Bronchial epithelial cell (primary cell): ENCODE results near the gene HECW1. TPM values are rescaled to one million over a fixed set of nuclear protein-coding genes. Genes with fewer than 3 reads are reported as not detected.
"Not testable (repeated sequence)": the region's sequence is repeated elsewhere in the genome, so short reads cannot be mapped to it uniquely, and the experiment has no call there.

Source experiments
- DNase-seq: peaks from one replicate; pipeline ENCODE4 v3.0.0-alpha.2; 2010; ENCODE audit warnings: low read depth
- FAIRE-seq: peaks from 2 replicates; lab custom pipeline; 2011; peaks lifted over from hg19 to GRCh38; lab: Jason Lieb, UNC
- H3K27me3 ChIP-seq: 2 replicates; pipeline ENCODE4 v1.5.1; 2011; ENCODE audit warnings: low read length; ENCODE audit not compliant: control insufficient read depth, insufficient read depth
- H3K36me3 ChIP-seq: 2 replicates; pipeline ENCODE4 v1.5.1; 2011; ENCODE audit warnings: low read length; ENCODE audit not compliant: control insufficient read depth, insufficient read depth
- H3K4me3 ChIP-seq: 2 replicates; pipeline ENCODE4 v1.5.1; 2011; ENCODE audit warnings: mild to moderate bottlenecking, low read depth, low read length, control low read depth
- total RNA-seq: library from RNA; depleted of rRNA; stranded (reverse); fragments of >200 nt; gene quantifications from 2 replicates; pipeline ENCODE4 v1.2.1, GENCODE V29; 2014
- TF ChIP-seq, protein P1 (sequence below): IDR thresholded peaks from 2 replicates; pipeline ENCODE4 v1.5.1; 2011; ENCODE audit warnings: mild to moderate bottlenecking, moderate library complexity, low read length, control low read depth, inconsistent platforms; ENCODE audit not compliant: insufficient read depth, severe bottlenecking

Gene HECW1
- total RNA-seq, 1 donor from 2014 or later = under 0.01 TPM

DNA sequence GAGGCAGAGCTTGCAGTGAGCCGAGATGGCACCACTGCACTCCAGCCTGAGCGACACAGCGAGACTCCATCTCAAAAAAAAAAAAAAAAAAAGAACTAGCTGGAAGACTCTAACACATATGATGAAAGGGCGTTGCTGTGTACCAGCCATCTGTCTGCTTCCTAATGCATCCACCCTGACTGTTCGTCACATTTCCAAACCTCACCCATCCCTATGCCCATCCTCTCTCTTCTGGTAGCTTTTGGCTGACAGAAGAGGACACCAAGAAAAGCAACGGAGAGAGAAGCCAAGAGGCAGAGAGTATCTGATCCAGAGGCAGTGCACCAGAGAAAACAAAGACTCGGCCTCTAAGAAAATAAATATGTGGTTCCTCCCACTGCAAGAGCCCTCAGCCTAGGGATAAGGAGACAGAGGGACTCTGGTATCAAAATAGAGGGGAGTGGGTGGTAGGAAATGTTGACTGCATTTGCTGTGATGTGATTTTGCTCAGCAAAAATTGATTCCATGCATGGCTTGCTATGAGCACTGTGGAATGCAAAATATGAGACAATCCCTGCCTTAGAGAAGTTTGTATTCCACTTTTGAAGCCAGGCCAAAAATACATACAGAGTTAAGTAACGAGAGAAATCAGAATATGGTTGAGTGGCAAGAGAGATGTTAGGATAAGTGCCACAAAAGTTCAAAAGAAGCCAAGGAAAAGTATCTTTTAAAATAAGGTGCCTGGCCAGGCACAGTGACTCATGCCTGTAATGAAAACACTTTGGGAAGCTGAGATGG, 369.6 kb downstream of the HECW1 start:
- Histone ChIP-seq H3K36me3 (no peaks in the 10 kb centered on the region), H3K4me3 (no peak overlapping the region), H3K27me3 (no peaks in the 10 kb centered on the region)
- TF ChIP-seq, protein P1, sequence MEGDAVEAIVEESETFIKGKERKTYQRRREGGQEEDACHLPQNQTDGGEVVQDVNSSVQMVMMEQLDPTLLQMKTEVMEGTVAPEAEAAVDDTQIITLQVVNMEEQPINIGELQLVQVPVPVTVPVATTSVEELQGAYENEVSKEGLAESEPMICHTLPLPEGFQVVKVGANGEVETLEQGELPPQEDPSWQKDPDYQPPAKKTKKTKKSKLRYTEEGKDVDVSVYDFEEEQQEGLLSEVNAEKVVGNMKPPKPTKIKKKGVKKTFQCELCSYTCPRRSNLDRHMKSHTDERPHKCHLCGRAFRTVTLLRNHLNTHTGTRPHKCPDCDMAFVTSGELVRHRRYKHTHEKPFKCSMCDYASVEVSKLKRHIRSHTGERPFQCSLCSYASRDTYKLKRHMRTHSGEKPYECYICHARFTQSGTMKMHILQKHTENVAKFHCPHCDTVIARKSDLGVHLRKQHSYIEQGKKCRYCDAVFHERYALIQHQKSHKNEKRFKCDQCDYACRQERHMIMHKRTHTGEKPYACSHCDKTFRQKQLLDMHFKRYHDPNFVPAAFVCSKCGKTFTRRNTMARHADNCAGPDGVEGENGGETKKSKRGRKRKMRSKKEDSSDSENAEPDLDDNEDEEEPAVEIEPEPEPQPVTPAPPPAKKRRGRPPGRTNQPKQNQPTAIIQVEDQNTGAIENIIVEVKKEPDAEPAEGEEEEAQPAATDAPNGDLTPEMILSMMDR = no peak
- DNase-seq (no peak), FAIRE-seq (no peak)

DNA sequence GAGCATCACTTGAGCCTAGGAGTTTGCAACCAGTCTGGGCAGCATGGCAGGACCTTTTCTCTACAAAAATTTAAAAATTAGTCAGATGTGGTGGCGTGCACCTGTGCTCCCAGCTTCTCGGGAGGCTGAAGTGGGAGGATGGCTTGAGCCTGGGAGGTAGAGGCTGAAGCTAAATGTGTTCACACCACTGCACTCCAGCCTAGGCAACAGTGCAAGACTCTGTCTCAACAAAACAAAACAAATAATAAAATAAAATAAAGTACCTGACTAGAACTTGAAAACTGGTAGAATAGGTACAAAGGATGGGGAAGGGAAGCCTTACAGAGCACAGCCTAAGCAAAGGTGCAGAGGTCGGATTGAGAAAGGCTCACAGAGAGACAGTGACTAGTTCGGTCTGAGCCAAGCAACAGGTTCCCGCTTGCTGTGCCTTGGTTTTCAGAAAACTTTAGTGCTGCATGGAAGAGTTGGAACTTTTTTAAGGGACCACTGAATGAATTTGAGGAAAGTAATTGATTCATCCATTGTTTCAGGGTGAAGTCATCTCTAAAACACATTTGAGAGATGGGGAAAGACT, 370.3 kb downstream of the HECW1 start:
- H3K36me3 ChIP-seq = no peaks in the 10 kb centered on the region
- TF ChIP-seq, protein P1 = no peak
- DNase-seq = peak; percentile 36
- no peak for FAIRE-seq
- no peak overlapping the region for H3K4me3 ChIP-seq
- H3K27me3 ChIP-seq = no peaks in the 10 kb centered on the region

DNA sequence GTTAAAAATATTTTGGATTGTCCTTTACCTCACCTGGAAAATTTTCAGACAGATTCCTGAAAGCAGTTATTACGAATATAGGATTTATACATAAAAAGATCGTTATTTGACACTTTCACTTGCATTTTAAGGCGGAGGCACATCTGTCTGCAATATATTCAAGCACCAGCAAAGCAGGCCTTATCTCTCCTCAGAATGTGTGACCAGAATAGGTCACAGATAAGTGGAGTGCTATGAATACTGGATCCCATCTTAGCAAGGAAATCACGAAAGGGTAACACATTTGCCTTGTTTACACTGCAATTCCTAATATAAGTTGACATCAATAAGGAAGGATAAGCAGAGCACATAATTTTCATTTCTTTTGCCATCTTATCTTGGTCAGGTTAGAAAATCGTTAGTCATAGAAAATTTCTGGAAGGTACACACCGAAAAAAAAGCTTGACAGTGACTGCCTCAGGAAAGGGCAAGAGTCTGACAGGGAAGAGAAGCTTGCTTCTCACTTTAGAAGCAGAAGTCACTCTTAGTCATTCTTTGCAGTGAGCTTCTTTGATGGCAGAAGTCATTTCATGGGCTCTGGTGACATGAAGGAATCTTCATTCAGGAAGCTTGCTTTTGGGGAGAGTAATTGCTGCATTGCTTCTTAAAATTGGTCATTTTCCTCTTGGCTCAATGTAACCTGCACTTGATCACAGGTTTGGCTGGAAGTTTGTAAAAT, 372.4 kb downstream of the HECW1 start:
- no peak for DNase-seq
- TF ChIP-seq, protein P1 = no peak
- Histone ChIP-seq H3K4me3 (no peak overlapping the region), H3K36me3 (no peaks in the 10 kb centered on the region), H3K27me3 (no peaks in the 10 kb centered on the region)
- no peak for FAIRE-seq

DNA sequence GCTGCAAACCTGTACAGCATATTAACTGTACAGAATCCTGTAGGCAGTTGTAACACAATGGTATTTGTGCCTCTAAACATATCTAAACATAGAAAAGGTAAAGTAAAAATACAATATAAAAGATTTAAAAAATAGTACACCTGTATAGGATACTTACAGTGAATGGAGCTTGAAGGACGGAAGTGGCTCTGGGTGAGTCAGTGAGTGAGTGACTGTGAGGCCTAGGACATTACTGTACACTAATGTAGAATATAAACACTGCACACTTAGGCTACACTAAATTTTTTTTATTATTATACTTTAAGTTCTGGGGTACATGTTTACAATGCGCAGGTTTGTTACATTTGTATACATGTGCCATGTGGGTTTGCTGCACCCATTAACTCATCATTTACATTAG, 373.1 kb downstream of the HECW1 start:
- peak; percentile 35 for DNase-seq
- no peaks in the 10 kb centered on the region for H3K36me3 ChIP-seq
- H3K27me3 ChIP-seq = no peaks in the 10 kb centered on the region
- TF ChIP-seq, protein P1 = no peak
- no peak overlapping the region for H3K4me3 ChIP-seq
- no peak for FAIRE-seq

DNA sequence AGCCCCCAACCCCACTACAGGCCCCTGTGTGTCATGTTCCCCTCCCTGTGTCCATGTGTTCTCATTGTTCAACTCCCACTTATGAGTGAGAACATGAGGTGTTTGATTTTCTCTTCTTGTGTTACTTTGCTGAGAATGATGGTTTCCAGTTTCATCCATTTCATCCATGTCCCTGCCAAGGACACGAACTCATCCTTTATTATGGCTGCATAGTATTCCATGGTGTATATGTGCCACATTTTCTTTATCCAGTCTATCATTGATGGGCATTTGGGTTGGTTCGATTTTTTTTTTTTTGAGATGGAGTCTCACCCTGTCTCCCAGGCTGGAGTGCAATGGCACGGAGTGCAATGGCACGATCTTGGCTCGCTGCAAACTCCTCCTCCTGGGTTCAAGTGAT, 373.6 kb downstream of the HECW1 start:
- H3K27me3 ChIP-seq, DNase-seq, FAIRE-seq, H3K4me3 ChIP-seq, H3K36me3 ChIP-seq: not testable (repeated sequence)

DNA sequence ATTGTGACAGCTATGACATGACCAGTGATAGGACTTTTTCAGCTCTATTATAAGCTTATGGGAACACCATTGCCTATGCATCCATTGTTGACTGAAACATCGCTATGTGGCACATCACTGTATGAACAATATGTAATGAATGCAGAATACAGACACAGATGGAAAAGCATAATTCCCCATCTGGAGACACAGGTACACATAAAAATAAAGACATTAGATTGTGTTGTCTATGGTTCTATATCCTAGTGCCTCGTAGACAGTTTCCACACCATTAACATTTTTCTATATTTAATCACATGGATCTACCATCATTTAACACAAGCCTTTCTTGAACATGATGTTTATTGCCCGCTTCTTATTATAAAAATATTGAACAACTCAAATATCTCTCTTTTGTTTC, 374.2 kb downstream of the HECW1 start:
- FAIRE-seq = no peak
- TF ChIP-seq, protein P1 = no peak
- Histone ChIP-seq H3K4me3 (no peak overlapping the region), H3K36me3 (no peaks in the 10 kb centered on the region), H3K27me3 (no peaks in the 10 kb centered on the region)
- DNase-seq = no peak
